Hindlimb muscle (tissue), 1 donor: ENCODE results near the gene TRIM45. TPM values are rescaled to one million over a fixed set of nuclear protein-coding genes. Genes with fewer than 3 reads are reported as not detected.

Source experiments
- DNase-seq: peaks from one replicate; pipeline ENCODE4 v3.0.0-alpha.2; 2013
- polyA plus RNA-seq: library from polyadenylated mRNA; unstranded; fragments of 120-200 nt; gene quantifications from one replicate; pipeline ENCODE4 v1.2.1, GENCODE V29; 2013; ENCODE audit not compliant: insufficient read length

TRIM45 gene
- polyA plus RNA-seq, 1 donor, result 19.6 TPM

- DNase-seq, result no peak
Observed at GRCh38 chr1:117098287-117098890, 23.2 kb downstream of the TRIM45 start.

DNA sequence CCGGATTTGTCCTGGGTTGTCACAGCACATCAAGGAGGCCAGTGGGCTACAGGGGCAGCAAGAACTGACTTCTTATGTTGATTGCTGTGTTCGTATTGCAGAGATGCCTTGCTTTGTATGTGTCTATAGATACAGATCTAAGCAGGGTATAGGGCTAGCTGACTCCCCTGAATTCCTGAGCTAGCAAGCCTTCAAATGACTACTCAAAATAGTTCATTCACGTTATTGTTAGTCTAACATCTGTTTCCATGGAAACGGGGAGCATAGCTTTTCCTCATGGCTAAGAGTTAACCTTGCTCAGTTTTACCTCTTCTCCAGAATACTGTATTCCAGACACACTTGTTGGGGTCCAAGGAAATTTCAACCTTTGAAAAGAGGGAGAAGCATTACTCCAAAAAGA is 24.1 kb downstream of the TRIM45 start:
- no peak for DNase-seq

- no peak for DNase-seq
Observed at GRCh38 chr1:117096951-117097408, 24.6 kb downstream of the TRIM45 start.

DNA sequence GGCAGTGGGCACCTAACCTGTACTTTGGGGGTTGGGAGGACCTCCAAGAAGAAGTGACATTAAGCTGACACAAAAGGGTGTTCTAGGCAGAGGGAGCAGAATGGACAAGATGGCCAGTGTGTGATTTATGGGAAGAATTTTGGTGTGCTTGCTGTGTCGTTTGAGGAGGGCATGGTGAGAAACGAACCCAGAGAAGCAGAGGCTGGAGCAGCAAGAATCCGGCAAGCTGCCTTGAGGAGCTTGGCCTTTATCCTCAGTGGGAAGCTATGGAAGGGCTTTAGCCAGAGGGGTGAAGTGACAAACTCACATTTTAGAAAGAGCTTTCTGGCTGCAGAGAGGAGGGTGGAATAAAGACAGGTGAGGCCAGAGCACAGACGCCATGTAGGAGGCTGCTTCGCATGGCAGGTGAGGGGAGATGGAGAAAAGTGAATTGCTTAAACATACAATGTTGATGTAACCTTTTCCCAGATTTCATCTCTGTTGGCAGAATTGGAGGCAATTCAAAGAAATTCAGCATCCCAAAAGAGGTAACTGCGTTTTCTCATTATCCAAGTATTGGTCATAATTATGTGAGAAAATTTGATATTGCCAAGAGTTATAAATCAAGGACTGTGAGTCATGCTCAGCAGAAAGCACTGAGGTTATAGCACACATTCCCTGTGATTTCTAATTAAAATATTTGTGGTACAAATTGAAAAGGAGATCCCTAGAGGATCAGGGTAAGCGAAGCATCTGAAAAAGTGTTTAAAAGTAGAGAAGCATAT is 26.5 kb downstream of the TRIM45 start:
- no peak for DNase-seq

GRCh38 chr1:117093870-117094621 is 27.5 kb downstream of the TRIM45 start:
- no peak for DNase-seq

DNA sequence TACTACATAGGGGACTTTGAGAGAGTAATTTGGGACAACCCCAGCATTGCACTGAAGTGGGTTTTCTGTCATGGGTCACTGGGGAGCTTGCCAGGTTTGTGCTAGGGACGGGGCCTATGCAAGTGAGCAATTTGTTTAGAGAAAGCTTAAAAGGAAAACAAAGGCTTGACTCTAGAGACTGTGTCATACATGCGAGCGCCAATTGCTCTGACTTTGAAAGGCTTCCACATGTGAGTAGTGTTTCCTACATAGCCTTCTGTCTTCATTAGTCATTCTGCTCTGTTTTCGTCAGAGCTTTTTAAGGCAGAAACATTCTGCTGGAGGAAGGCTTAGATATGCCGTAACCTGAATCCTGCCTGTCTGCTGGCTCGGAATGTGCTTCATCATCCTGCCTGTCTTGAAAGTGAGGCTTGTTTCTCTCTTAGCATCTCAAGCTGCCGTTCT is 28.4 kb downstream of the TRIM45 start:
- DNase-seq, result peak; percentile 47

DNA sequence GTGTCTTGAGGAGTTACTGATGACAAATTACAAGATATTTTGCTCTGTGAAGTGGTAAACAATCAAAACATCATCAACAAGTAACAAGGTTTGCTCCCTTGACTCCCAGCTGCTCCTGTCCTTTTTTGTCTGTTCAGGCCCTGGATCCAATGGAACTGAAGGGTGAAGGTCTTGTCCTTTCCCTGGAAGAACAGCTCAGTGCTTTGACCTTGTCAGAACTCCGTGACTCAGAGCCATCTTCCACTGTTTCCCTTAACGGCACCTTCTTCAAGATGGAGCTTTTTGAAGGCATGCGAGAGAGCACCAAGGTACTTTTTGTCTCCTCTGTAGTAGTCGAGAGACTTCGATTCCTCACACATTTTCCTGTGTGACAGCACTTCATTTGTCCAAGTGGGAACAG is 29.0 kb downstream of the TRIM45 start:
- DNase-seq, result no peak

- DNase-seq, result no peak
Observed at GRCh38 chr1:117089996-117090395, 31.6 kb downstream of the TRIM45 start.

DNA sequence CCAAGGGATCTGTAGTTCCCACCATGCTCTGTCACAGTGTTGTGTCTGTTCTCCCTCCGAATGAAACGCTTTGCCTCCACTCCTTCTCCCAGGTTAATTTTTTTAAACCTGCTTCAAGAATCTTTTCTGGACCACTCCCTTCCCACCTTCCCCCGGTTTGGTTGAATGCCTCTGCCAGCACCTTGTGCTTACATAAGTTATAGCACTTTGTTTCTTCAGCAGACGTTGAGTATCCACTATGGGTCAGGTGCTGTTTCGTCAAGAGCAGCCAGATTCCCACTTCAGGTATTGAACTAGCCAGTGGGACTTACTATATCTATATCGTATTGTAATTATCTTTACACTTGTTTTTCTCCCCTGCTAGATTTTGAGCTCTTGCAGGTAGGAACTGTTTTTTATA is 33.9 kb downstream of the TRIM45 start:
- no peak for DNase-seq

- DNase-seq, result no peak
Observed at GRCh38 chr1:117084231-117084630, 37.3 kb downstream of the TRIM45 start.

DNA sequence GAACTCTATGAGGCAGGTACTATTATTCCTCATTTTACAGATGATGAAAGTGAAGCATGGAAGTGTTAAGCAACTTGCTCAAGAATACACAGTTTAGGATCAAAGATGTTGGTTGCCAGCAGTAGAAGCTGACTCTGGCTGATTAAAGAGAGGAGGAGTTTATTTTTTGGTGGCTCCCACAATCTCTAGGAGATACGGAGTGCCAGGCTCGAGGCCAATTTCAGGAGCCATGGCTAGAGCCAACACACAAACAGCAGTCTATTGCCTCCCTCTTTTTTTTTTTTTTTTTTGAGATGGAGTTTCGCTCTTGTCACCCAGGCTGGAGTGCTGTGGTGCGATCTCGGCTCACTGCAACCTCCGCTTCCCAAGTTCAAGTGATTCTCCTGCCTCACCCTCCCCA is 41.8 kb downstream of the TRIM45 start:
- no peak for DNase-seq

GRCh38 chr1:117077267-117077666 is 44.3 kb downstream of the TRIM45 start:
- DNase-seq, result no peak

DNA sequence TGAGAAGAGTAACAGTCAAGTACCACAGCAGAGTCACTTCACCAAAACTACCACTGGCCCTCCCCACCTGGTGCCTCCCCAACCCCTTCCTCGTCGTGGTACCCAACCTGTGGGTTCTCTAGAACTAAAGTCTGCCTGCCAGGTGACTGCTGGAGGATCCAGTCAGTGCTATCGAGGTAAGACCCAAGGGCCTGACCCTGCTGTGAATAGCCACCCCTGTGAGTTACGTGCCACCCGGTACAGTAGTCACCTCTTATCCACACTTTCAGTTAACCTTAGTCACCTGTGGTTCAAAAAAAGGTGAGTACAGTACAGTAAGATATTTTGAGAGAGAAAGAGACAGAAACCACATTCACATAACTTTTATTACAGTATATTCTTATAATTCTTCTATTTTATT is 44.9 kb downstream of the TRIM45 start:
- DNase-seq, result no peak

- DNase-seq, result no peak
Observed at GRCh38 chr1:117070124-117070523, 51.4 kb downstream of the TRIM45 start.

DNA sequence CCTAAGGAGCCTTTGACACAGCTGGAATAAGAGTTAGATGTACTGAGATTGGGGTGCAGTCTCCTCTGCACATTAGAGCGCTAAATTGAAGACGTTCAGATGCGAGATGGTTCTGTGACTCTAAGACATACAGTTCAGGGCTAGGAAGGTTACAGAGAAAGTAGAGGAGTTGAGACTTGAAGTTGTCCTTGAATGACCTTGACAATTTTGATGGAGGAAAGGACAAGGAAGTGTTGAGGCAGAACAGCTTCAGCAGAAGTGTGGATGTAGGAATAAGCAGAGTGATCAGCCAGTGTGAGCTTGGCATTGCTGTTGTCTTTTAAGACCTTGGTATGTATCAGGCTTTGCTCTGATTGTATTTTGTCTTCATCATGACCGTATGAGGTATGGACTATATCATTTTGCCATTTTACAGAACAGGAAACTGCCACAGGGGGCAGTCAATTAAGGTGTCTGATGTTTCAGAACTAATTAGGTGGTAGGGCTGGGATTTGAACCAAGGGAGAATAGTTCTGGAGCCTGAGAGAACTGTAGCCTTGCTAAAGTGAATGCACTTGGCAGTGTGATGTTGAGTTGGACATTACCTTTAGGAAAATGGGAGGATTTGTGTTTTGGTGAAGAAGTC is 52.2 kb downstream of the TRIM45 start:
- no peak for DNase-seq

DNA sequence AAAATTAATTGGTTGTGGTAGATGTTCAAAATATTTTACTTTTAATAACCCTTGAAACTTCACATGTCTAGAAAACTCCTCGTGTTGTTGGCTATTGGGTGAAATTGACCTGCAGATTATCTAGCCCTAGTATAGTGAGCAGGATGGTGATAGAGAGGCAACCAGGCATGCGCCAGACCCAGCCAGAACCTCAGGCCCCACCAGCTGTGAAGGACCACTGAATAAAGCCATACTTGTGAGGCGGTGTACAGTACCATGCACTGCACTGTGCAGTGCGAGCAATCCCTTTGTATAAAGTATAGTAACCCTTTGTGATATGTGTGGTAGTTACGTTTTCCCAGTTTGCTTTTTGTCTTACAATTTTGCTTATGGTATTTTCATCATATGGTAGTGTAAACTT is 53.0 kb downstream of the TRIM45 start:
- DNase-seq, result no peak

DNA sequence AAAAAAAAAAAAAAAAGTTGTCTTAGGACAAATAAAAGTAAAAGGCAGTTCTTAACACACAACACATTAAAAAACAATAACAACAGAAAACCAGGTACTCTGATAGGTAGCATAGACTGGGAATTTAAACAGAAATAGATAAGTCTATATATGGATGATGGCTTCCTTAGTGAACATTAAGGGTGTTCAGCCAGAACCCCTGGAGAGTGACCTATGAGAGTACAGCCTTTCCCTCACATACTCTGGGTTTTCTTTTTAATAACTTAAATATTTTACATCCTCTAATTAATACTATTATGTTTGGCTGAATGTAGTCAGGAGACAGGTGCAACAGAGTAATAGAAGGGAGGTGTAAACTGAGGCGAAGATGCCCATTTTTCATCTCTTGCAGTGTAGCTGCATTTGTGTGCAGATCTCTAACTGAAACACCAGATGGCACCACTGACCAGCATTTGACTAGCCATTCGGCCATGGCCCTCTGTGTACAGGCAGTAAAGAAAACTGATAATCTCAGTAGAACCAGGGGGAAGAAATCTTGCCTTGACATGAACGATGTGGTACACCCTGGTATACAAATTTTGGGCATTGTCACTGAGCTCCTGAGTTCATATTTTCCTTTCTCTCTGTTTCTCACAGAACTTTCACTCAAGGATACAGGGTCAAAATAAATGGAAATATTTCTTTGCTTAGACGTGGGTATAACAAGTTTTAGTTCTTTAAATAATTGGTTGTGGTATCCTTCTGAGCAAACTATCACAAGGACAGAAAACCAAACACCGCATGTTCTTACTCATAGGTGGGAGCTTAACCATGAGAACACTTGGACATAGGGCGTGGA is 53.8 kb downstream of the TRIM45 start:
- DNase-seq, result peak; percentile 52

DNA sequence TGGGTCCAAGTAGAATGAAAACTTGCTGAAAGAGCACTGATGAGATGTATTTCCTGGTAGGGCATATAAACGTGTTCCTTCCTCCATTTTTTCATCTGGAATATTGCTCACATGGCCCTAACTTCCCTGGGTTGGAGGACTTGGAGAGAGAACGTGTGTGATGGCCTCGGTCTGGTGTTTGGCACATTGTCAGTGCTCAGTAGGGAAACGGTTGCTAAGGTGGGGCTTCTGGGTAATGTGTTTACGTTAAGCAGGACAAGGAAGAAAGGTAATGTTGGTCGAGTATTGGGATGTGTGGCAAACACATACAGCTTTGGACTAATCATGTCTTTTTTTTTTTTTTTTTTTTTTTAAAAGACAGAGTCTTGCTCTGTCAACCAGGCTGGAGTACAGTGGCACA is 55.2 kb downstream of the TRIM45 start:
- no peak for DNase-seq

DNA sequence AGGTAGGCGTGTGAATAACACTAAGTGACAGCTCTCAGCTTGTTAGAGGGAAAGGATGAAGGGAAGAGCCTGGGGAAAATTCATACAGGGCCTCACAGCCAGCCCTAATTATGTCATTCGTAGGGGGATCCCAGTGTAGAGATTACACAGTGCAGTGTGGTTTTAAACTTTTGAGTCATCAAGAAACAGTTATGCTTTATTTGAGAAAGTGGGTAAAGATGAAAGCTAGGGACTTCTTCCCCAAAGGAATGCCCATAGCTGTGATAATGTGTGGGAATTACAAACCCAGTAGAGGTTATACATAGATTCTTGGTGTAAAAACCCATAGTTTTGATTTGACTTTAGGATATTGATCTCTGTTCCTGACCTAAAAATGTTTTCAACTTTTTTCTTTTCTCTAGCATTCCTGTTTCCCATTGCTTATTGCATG is 59.5 kb downstream of the TRIM45 start:
- DNase-seq, result no peak
